ENCODE data around the gene NUP93. TPM values are rescaled to one million over a fixed set of nuclear protein-coding genes. Genes with fewer than 3 reads are reported as not detected.
"Not testable (repeated sequence)": the region's sequence is repeated elsewhere in the genome, so short reads cannot be mapped to it uniquely, and the experiment has no call there.

Gene NUP93
- total RNA-seq, 2 donors from 2014 or later: 146 to 149 TPM

DNA sequence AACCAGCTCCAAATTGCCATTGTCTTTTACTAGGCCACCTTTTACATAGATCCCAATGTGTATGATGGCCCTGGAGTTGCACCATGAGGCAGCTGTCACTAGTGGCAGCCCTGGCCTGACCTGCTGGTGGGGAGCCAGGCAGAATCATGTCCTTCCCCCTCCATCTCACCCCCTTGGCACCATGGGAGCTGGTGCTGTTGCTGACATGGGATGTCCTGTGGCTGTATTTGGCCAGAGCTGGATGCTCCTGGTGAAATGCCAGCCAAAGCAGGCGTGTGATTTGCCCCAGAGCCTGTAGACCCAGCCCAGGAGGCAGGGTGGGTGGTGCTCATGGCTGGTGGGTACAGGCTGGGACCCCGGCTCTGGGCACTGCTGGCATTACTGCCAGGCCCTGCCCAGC lies 153.7 kb downstream of the NUP93 start:
- Histone ChIP-seq H3K9ac (ENCODE audit: extremely low read depth, low read length, poor library complexity, severe bottlenecking) (no peak overlapping the region), H3K36me3 (ENCODE audit: control insufficient read depth, insufficient read depth, low read length) (no peaks in the 10 kb centered on the region), H3K27me3 (ENCODE audit: control insufficient read depth, insufficient read depth, low read length, poor library complexity, severe bottlenecking) (no peaks in the 10 kb centered on the region), H3K9me3 (ENCODE audit: control insufficient read depth, low read length) (no peaks in the 10 kb centered on the region), H3K4me1 (ENCODE audit: control insufficient read depth, insufficient read depth, low read length) (no peaks in the 10 kb centered on the region), H3K4me3 (ENCODE audit: low read length) (no peak overlapping the region), H3K27ac (ENCODE audit: low read depth, low read length) (no peak overlapping the region)
- peaks cover 15% of the 10 kb centered on the region for H3K9me3 Mint-ChIP-seq
- no peaks in the 10 kb centered on the region for H3K4me1 Mint-ChIP-seq
- TF ChIP-seq CTCF (conservative IDR thresholded peaks at IDR 0.05): no peak
- H3K4me3 Mint-ChIP-seq: no peak overlapping the region
- H3K27me3 Mint-ChIP-seq (ENCODE audit: insufficient read depth): peaks cover 2% of the 10 kb centered on the region
- H3K36me3 Mint-ChIP-seq (ENCODE audit: low read depth): no peaks in the 10 kb centered on the region
- DNase-seq: no peak
- 91 to 100% methylated on average over 1 to 2 of the region's 2 CpGs for WGBS, 2 experiments (ENCODE audit: insufficient coverage in 1 of 2, insufficient read length in 1 of 2)
- no peak overlapping the region for H3K27ac Mint-ChIP-seq

- no peak for TF ChIP-seq CTCF (conservative IDR thresholded peaks at IDR 0.05)
- Histone ChIP-seq H3K36me3 (ENCODE audit: control insufficient read depth, insufficient read depth, low read length) (no peaks in the 10 kb centered on the region), H3K9ac (ENCODE audit: extremely low read depth, low read length, poor library complexity, severe bottlenecking) (no peak overlapping the region), H3K4me1 (ENCODE audit: control insufficient read depth, insufficient read depth, low read length) (no peaks in the 10 kb centered on the region), H3K27me3 (ENCODE audit: control insufficient read depth, insufficient read depth, low read length, poor library complexity, severe bottlenecking) (no peaks in the 10 kb centered on the region), H3K4me3 (ENCODE audit: low read length) (no peak overlapping the region), H3K27ac (ENCODE audit: low read depth, low read length) (no peak overlapping the region), H3K9me3 (ENCODE audit: control insufficient read depth, low read length) (no peaks in the 10 kb centered on the region)
- Mint-ChIP-seq H3K27me3 (ENCODE audit: insufficient read depth) (peaks cover 2% of the 10 kb centered on the region), H3K27ac (no peak overlapping the region), H3K4me1 (no peaks in the 10 kb centered on the region), H3K4me3 (no peak overlapping the region), H3K36me3 (ENCODE audit: low read depth) (no peaks in the 10 kb centered on the region), H3K9me3 (peaks cover 15% of the 10 kb centered on the region)
- WGBS, 2 experiments (ENCODE audit: insufficient coverage in 1 of 2, insufficient read length in 1 of 2): 91 to 92% methylated on average over 9 to 14 of the region's 14 CpGs
- peak; percentile 35 for DNase-seq
Measured at GRCh38 chr16:56884026-56884582, 154.2 kb downstream of the NUP93 start.

DNA sequence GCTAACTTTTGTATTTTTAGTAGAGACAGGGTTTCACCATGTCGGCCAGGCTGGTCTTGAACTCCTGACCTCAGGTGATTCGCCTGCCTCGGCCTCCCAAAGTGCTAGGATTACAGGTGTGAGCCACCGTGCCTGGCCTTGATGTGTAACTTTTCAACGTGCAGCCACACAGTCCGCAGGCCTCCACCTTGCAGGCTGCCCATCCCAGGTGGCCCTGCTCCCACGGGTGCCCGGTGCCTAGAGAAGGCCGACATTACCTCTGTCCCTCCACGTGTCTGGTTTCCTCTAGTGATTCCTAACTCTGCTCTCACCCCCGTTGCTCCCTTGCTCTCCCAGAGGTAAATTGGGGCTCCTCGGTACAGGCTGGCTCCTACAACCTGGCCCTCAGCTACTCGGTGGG lies 155.0 kb downstream of the NUP93 start:
- H3K4me3 ChIP-seq (ENCODE audit: low read length); H3K4me1 Mint-ChIP-seq; H3K4me1 ChIP-seq (ENCODE audit: control insufficient read depth, insufficient read depth, low read length); H3K27ac ChIP-seq (ENCODE audit: low read depth, low read length); H3K4me3 Mint-ChIP-seq; H3K36me3 Mint-ChIP-seq (ENCODE audit: low read depth); H3K9me3 ChIP-seq (ENCODE audit: control insufficient read depth, low read length); H3K36me3 ChIP-seq (ENCODE audit: control insufficient read depth, insufficient read depth, low read length); H3K9ac ChIP-seq (ENCODE audit: extremely low read depth, low read length, poor library complexity, severe bottlenecking); DNase-seq; H3K27ac Mint-ChIP-seq; H3K27me3 Mint-ChIP-seq (ENCODE audit: insufficient read depth); H3K27me3 ChIP-seq (ENCODE audit: control insufficient read depth, insufficient read depth, low read length, poor library complexity, severe bottlenecking): not testable (repeated sequence)
- peaks cover 15% of the 10 kb centered on the region for H3K9me3 Mint-ChIP-seq
- 92 to 94% methylated on average over 9 to 13 of the region's 13 CpGs for WGBS, 2 experiments (ENCODE audit: insufficient coverage in 1 of 2, insufficient read length in 1 of 2)
